ENCODE data around the gene BLM. TPM values are rescaled to one million over a fixed set of nuclear protein-coding genes. Genes with fewer than 3 reads are reported as not detected.

BLM gene
- total RNA-seq, 6 experiments from 2014 or later: 2.8 to 7.7 (median 6.1) TPM

- Mint-ChIP-seq H3K9me3 (no peaks in the 10 kb centered on the region), H3K4me1 (ENCODE audit: low read depth) (no peaks in the 10 kb centered on the region), H3K36me3 (ENCODE audit: low read depth) (no peaks in the 10 kb centered on the region), H3K4me3 (no peak overlapping the region), H3K27ac (no peak overlapping the region), H3K27me3 (ENCODE audit: insufficient read depth) (no peaks in the 10 kb centered on the region; the same call in 1 of the 2 replicates)
- no peak for TF ChIP-seq CTCF (IDR thresholded peaks at IDR 0.05)
- no peak for DNase-seq
Measured at GRCh38 chr15:90706394-90707327, 10.5 kb upstream of the BLM start.

GRCh38 chr15:90707489-90707888, 9.7 kb upstream of the BLM start:
- TF ChIP-seq CTCF (IDR thresholded peaks at IDR 0.05): no peak
- no peaks in the 10 kb centered on the region for H3K4me1 Mint-ChIP-seq (ENCODE audit: low read depth)
- no peak overlapping the region for H3K4me3 Mint-ChIP-seq
- no peak for DNase-seq
- H3K27me3 Mint-ChIP-seq (ENCODE audit: insufficient read depth): no peaks in the 10 kb centered on the region; the same call in 1 of the 2 replicates
- H3K36me3 Mint-ChIP-seq (ENCODE audit: low read depth): no peaks in the 10 kb centered on the region
- no peak overlapping the region for H3K27ac Mint-ChIP-seq
- no peaks in the 10 kb centered on the region for H3K9me3 Mint-ChIP-seq

- no peaks in the 10 kb centered on the region; the same call in 1 of the 2 replicates for H3K27me3 Mint-ChIP-seq (ENCODE audit: insufficient read depth)
- no peaks in the 10 kb centered on the region for H3K36me3 Mint-ChIP-seq (ENCODE audit: low read depth)
- H3K4me3 Mint-ChIP-seq: no peak overlapping the region
- no peak overlapping the region for H3K27ac Mint-ChIP-seq
- H3K4me1 Mint-ChIP-seq (ENCODE audit: low read depth): no peaks in the 10 kb centered on the region
- no peak for DNase-seq
- no peaks in the 10 kb centered on the region for H3K9me3 Mint-ChIP-seq
- TF ChIP-seq CTCF (IDR thresholded peaks at IDR 0.05): no peak
Measured at GRCh38 chr15:90708516-90708915, 8.6 kb upstream of the BLM start.

GRCh38 chr15:90709278-90709677, 7.9 kb upstream of the BLM start:
- Mint-ChIP-seq H3K27ac (no peak overlapping the region), H3K4me3 (no peak overlapping the region), H3K27me3 (ENCODE audit: insufficient read depth) (no peaks in the 10 kb centered on the region; the same call in 1 of the 2 replicates), H3K36me3 (ENCODE audit: low read depth) (no peaks in the 10 kb centered on the region), H3K4me1 (ENCODE audit: low read depth) (no peaks in the 10 kb centered on the region), H3K9me3 (no peaks in the 10 kb centered on the region)
- TF ChIP-seq CTCF (IDR thresholded peaks at IDR 0.05): no peak
- no peak for DNase-seq

GRCh38 chr15:90710436-90711027, 6.6 kb upstream of the BLM start:
- H3K9me3 Mint-ChIP-seq: no peaks in the 10 kb centered on the region
- H3K4me3 Mint-ChIP-seq: no peak overlapping the region
- no peak for TF ChIP-seq CTCF (IDR thresholded peaks at IDR 0.05)
- no peak overlapping the region for H3K27ac Mint-ChIP-seq
- no peak for DNase-seq
- H3K4me1 Mint-ChIP-seq (ENCODE audit: low read depth): no peaks in the 10 kb centered on the region
- H3K36me3 Mint-ChIP-seq (ENCODE audit: low read depth): no peaks in the 10 kb centered on the region
- H3K27me3 Mint-ChIP-seq (ENCODE audit: insufficient read depth): no peaks in the 10 kb centered on the region; the same call in 1 of the 2 replicates
